GM18873 (cell line): ENCODE data around the gene EMSY.
"Not testable (repeated sequence)": the region's sequence is repeated elsewhere in the genome, so short reads cannot be mapped to it uniquely, and the experiment has no call there.

Experiments used
- ATAC-seq: cut with Tn5 transposase; IDR thresholded peaks from one replicate; pipeline ENCODE4 v1.9.1; 2021; ENCODE audit warnings: mild to moderate bottlenecking, moderate library complexity, moderate number of reproducible peaks; ENCODE audit not compliant: unreplicated experiment, low FRiP score

The EMSY gene

GRCh38 chr11:76444384-76445120 is at the start of gene EMSY:
Gene EMSY (plus strand): TSS chr11:76445018. CDS start chr11:76446939, 1,921 bp downstream.
- peak; percentile 89 for ATAC-seq

- no peak for ATAC-seq
These were observed 49.5 kb upstream of the EMSY start for GRCh38 chr11:76395296-76395695.

- ATAC-seq, result no peak
These were observed 47.4 kb upstream of the EMSY start for GRCh38 chr11:76397383-76397782.

- ATAC-seq, result no peak
These were observed 43.9 kb upstream of the EMSY start for GRCh38 chr11:76400967-76401366.

GRCh38 chr11:76401484-76401883 is 43.3 kb upstream of the EMSY start:
- ATAC-seq, result not testable (repeated sequence)

- ATAC-seq, result no peak
These were observed 38.5 kb upstream of the EMSY start for GRCh38 chr11:76406359-76406758.

- no peak for ATAC-seq
These were observed 36.5 kb upstream of the EMSY start for GRCh38 chr11:76408171-76408965.

- ATAC-seq, result no peak
These were observed 33.9 kb upstream of the EMSY start for GRCh38 chr11:76410851-76411357.

GRCh38 chr11:76415073-76415472 is 29.7 kb upstream of the EMSY start:
- no peak for ATAC-seq

- ATAC-seq, result no peak
These were observed 24.9 kb upstream of the EMSY start for GRCh38 chr11:76419896-76420295.

- ATAC-seq, result no peak
These were observed 20.4 kb upstream of the EMSY start for GRCh38 chr11:76424379-76424778.

GRCh38 chr11:76424891-76425290 is 19.9 kb upstream of the EMSY start:
- no peak for ATAC-seq

GRCh38 chr11:76426660-76427059 is 18.2 kb upstream of the EMSY start:
- no peak for ATAC-seq

- no peak for ATAC-seq
These were observed 8.8 kb upstream of the EMSY start for GRCh38 chr11:76436020-76436419.

- ATAC-seq, result no peak
These were observed 1.4 kb upstream of the EMSY start for GRCh38 chr11:76443268-76443980.

- ATAC-seq, result no peak
These were observed 794 bp upstream of the EMSY start for GRCh38 chr11:76444065-76444383.

GRCh38 chr11:76445121-76446084 is 585 bp downstream of the EMSY start:
- ATAC-seq, result peak; percentile 9

- no peak for ATAC-seq
These were observed 3.7 kb downstream of the EMSY start for GRCh38 chr11:76448506-76448905.

- ATAC-seq, result no peak
These were observed 8.4 kb downstream of the EMSY start for GRCh38 chr11:76453248-76453647.

GRCh38 chr11:76455331-76455730 is 10.5 kb downstream of the EMSY start:
- ATAC-seq, result no peak
